NCI-H1092 treated with DMSO at 0.1 percent for 48 hours (cell line): ENCODE measurements around the gene MRPL11.
A peak's percentile ranks its signal among the peaks of the same experiment; 100 is the strongest.

Experiments used
- DNase-seq: peaks from one replicate; lab custom pipeline; 2025; lab: John Stamatoyannopoulos, UW

Gene MRPL11

DNA sequence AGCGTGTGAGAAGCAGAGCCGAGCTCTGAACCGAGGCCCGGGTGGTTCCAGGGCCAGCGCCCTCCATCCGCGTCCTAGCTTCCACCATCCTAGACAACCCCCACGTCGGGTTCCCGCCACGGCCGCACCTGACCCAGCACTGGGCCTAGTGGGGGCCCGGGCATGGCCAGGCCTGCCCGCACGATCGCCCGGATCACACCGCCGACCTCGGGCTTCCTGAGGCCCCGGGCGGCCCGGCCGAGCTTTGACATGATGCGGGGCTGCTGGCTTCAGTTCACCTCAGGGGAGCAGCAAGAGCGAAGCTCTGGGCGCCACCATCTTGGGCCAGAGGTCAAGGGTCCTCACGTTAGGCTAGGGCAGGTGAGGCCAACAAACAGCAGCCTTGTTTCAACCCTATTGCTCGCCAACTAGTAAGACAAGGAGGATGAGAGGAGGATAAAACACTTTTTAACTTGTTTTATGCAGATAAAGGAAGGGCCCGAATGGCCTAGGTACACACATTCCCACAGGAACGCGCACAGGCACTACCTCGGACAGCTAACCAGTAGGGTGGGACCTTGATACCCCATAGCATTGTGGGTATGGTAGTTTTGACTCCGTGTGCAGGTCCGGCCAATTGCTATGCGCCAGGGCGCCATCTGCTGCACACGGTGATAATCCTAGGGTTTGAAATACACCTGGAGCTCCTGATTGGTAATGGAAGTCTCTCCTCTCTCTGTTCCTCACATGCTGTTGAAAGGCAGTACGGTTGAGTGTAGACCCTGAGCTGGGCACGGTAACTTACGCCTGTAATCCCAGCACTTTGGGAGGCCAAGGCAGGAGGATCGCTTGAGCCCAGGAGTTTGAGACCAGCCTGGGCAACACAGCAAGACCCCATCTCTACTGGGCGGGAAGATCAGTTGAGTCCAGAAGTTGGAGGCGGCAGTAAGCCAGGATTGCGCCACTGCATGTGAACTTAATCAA lies at the start of gene MRPL11:
MRPL11 (minus strand) TSS at position 345 of the 963 bp plus-strand sequence; CDS start at position 251, 94 bp downstream.
- DNase-seq: peak; percentile 98

DNA sequence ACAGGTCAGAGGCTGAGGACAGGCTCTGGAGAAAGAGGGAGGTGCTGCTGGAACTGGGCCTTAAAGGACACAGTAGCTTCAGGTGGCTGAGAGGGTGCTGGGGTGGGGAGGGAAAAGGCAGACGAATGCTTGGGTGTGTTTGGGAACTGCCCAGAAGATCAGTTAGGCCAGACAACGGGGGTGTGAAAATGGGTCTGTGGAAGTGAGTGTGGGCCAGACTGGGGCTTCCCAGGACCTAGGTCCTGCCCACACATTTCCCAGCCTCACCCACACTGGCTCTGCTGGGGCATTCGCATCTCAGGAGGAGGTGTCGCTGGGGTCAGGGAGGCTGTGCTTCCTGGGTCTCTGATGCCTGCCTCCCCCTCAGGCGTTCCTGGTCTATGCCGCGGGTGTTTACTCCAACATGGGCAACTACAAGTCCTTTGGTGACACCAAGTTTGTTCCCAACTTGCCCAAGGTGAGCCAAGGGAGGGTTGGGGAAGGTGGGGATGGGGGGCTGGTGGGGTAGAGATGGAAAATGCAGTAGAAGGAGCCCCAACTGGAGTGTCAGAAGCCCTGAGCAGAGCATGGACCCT lies 46.2 kb upstream of the MRPL11 start:
- no peak for DNase-seq

DNA sequence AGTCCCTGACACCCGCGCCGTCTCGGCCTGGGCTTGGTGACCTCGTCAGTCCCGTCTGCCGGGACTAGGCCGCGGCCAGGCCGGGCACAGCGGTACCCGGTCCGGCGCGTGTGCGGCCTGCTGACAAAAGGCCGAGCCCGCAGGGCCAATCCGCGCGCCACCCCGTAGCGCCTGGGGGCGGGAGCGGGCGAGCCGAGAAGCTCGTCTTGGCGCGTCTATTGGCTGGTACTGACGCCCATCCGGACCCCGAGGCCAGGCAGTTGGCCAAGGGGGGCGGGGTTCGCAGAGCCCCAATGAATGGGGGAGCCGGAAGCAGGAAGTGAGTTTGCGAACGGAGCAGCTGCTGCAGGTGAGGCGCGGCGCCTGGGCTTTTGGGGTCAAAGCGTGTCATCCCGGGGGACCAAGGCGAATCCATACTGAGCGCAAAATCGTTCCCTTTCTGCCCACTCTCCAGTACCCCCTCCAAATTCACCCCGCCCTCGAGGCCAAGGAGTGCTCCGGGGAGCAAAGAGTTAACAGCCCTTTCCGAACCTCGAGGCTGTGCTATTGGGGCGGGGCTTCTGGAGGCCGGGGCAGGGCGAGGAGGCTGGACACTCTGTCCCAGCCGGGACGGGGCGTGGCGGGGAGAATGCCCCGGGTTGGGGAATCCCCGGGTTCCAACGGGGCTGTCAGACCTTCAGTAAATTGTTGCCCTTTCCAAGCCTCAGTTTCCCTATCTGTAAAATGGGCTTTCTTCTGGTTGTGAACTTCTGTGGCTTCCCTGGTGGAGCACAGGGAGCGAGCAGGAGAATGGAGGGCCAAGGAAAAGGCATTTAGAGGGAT lies 41.7 kb upstream of the MRPL11 start, which contains the start of gene DPP3:
DPP3 (plus strand) TSS at position 318 of the 822 bp plus-strand sequence. CDS start 1,767 bp downstream, outside the sequence.
- peak; percentile 99 for DNase-seq

DNA sequence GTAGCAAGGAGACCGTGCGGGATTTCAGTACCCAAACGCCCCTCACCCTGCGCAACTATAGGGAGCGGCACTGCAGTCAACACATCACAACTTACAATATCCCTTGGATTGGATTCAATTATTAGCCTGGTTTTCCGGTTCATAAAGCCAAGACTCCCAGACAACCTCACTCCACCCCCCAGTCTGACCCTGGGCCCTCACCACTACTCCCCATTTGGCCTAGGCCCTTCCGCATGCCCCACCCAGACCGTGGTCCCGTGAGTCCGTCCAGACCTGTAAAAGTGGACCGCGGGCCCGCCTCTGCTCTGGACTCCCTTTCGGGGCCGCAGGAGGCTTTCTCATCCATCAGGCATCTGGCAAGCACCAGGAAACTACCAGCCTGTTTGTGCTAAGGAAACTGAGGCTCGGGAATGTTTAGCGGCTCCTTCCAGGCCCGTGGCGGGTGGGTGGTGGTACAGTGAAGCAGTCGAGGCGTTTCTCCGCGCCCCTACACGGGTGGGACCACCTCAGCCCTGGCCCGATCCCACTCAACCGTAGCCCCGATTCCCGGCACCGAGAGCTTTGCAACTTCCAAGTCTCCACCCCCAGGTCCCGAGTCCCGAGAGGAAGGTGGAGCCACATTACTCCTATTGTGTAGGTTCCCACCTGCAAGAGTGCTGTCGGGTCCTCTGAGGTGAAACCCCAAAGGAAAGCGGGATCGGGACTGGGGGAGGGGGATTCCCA lies 40.9 kb upstream of the MRPL11 start:
- DNase-seq: peak; percentile 32

- DNase-seq: peak; percentile 28
Measured at GRCh38 chr11:66478729-66479393, 40.2 kb upstream of the MRPL11 start.

GRCh38 chr11:66477263-66478201 lies 38.9 kb upstream of the MRPL11 start:
- DNase-seq: no peak

DNA sequence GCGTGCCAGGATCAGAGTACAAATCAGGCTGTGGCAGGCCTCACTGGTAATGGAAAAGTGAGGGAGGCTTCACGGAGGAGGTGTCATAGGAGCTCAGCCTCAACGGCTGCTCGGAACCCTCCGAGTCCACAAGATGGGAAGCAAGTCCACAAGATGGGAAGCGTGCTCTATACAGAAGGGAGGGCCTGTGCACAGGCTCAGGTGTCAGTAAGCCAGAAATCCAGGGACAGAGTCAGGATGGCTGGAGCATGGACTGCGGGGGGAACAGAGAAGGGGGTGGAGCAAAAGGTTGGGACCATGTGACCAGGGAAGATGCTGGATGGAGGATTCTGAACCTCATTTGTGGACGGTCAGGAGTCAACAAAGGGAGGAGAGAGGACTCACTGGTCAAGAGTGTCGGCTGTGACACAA lies 38.2 kb upstream of the MRPL11 start:
- no peak for DNase-seq

- no peak for DNase-seq
Measured at GRCh38 chr11:66476173-66476840, 37.7 kb upstream of the MRPL11 start.

DNA sequence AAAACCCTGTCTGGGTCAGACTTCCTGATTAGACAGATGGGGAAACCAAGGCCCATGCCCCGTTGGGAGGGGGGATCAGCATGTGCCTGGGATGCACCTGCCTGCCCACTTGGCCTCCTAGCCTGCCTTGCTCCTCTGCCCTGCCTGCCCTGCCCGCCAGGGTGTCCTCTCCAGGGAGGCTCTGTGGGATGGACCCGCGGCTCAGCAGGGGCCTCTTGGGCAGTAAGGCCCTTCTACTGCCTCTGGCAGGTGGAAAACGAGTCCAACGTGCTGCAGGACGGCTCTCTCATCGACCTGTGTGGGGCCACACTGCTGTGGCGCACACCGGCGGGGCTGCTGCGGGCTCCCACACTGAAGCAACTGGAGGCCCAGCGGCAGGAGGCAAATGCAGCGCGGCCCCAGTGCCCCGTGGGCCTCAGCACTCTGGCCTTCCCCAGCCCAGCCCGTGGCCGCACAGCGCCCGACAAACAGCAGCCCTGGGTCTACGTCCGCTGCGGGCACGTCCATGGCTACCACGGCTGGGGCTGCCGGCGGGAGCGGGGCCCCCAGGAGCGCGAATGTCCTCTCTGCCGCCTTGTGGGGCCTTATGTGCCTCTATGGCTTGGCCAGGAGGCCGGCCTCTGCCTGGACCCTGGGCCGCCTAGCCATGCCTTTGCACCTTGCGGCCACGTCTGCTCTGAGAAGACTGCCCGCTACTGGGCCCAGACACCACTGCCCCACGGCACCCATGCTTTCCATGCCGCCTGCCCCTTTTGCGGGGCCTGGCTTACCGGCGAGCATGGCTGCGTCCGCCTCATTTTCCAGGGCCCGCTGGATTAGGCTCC lies 36.9 kb upstream of the MRPL11 start:
- DNase-seq: no peak

DNA sequence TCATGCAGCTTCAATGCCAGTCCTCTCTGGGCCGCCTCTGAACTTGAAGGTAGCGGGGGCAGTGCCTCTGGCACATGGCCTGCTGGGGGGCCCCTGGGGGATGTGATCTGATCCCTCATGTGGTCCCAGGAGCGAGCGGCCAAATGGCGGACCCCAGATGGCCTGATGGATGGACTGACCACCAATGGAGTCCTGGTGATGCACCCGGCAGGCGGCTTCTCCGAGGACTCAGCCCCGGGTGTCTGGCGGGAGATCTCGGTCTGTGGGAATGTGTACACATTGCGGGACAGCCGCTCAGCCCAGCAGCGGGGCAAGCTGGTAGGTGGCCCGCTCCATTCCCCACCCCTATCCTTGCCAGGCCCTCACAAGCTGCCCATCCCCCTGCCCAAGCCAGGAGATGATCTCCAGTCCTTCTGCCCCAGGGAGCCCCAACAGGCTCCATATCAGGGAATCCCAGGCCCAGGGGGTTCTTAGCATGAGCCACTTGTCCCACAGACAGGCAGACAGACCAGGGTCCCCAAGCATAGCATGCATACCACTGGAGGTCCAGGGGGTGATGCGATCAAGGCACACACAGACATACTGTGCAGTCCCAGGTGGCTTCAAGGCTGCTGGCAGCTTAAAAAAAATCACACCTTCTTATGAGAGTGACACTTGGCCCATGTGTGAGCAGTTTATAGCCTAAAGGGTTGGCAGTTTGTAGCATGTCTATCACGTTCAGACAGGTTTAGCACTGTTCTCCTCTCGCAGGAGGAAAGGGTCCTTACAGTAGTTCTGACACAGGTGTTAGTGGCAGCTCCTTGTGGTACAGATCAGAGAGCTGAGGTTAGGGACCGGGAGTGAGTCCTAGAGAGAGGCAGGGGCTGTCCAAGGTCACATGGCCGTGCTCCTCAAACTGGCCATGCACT lies 35.2 kb upstream of the MRPL11 start:
- DNase-seq: no peak

DNA sequence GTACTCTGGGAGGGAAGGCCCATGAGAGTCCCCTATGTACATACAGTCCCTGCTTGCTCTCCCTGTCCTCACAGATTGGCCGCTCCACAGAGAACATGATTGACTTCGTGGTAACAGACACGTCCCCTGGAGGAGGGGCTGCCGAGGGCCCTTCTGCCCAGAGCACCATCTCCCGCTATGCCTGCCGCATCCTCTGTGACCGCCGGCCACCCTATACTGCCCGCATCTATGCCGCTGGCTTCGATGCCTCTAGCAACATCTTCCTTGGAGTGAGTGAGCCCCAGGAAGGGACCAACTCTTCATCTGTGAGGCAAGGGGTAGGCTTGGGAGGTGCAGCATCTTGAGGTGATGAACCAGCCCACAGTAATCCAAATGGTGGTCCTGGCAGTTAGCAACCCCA lies 34.5 kb upstream of the MRPL11 start:
- no peak for DNase-seq

DNA sequence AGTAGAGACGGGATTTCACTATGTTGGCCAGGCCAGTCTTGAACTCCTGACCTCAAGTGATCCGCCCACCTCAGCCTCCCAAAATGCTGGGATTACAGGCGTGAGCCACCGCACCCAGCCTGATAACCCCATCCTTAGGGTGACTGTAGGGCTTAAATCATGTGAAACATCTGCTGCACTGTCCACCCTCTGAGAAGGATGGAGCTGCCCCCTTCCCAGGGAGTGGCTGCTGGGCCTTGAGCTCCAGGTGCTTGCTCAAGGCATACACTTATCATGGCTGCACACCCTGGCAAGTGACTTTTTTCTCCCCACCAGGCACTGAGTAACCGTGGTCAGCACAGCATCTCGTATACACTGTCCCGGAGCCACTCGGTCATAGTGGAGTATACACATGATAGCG lies 33.4 kb upstream of the MRPL11 start:
- no peak for DNase-seq

- no peak for DNase-seq
Measured at GRCh38 chr11:66471142-66471541, 32.5 kb upstream of the MRPL11 start.

DNA sequence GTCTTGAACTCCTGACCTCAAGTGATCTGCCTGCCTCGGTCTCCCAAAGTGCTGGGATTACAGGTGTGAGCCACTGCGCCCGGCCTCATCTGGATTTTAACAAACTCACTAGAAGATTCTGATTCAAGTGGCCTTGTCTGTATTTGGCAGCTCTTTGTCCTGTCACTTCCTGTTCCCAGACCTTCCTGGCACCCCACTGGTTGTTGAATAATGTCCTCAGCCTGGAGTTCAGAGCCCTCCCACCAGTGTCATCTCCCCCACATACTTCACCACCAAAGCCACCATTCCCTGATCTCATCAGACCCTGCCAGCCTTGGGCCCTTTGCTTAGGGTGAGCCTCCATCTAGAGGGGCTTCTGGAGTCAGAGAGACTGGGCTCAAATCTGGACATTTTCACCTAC lies 31.4 kb upstream of the MRPL11 start:
- no peak for DNase-seq

DNA sequence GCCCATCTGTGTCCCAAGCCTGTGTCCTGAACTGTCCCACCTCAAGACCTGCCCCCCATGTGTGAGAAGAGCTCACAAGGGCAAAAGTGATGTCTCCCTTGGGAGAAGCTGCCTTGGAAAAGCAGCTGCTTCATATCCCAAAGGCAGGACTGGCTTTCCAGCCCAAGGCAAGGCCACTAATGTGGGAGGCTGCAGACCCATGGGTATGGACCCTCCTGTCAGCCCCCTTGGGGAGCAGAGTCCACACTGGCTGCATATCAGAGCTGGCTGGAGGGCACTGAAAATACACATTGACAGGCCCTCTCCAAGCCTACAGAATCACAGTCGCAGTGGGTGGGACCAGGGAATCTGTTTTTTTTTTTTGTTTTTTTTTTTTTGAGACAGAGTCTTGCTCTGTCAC lies 30.8 kb upstream of the MRPL11 start:
- DNase-seq: no peak

- DNase-seq: no peak
Measured at GRCh38 chr11:66468691-66469090, 30.0 kb upstream of the MRPL11 start.

GRCh38 chr11:66467756-66468155 lies 29.1 kb upstream of the MRPL11 start:
- peak; percentile 29 for DNase-seq
